ENCODE measurements around the gene PDLIM5. TPM values are rescaled to one million over a fixed set of nuclear protein-coding genes. Genes with fewer than 3 reads are reported as not detected.

PDLIM5 gene
- total and polyA plus RNA-seq, 2 of the 8 experiments (the other 6 are each of a cell fraction or from before 2014, with no cell fraction given) = 37.3 to 62.1 TPM

- Histone ChIP-seq H3K14ac (ENCODE audit: insufficient read length) (no peak overlapping the region), H3K27ac (ENCODE audit: low read depth, low read length) (no peak overlapping the region), H2BK5ac (ENCODE audit: low read depth, low read length) (no peak overlapping the region), H2AK5ac (ENCODE audit: low read depth, low read length) (no peak overlapping the region), H3K23me2 (ENCODE audit: low read depth, low read length) (no peaks in the 10 kb centered on the region), H3K36me3 (ENCODE audit: control insufficient read depth in 2 of 4, insufficient read depth in 4 of 4, low read length in 3 of 4) (no peaks in the 10 kb centered on the region), H2BK20ac (ENCODE audit: low read length) (no peak overlapping the region), H2AFZ (ENCODE audit: low read length) (no peak overlapping the region), H3K27me3 (replicated peaks in 1 of 4; ENCODE audit: control insufficient read depth in 3 of 4, extremely low read depth in 1 of 4, insufficient read depth in 3 of 4, low read length in 3 of 4) (no peaks in the 10 kb centered on the region), H3K4me2 (ENCODE audit: insufficient read depth in 1 of 2, low read depth in 2 of 2, low read length in 2 of 2) (no peak overlapping the region), H3K79me1 (ENCODE audit: low read depth, low read length) (no peaks in the 10 kb centered on the region; the same call in 1 of the 2 replicates), H3K4me1 (replicated peaks in 1 of 4; ENCODE audit: control insufficient read depth in 3 of 4, insufficient read depth in 4 of 4, low read length in 3 of 4) (no peaks in the 10 kb centered on the region), H4K91ac (replicated peaks; ENCODE audit: insufficient read length, low read length) (no peak overlapping the region), H3K9me3 (ENCODE audit: insufficient read depth in 2 of 2, low read depth in 1 of 2, low read length in 1 of 2) (no peaks in the 10 kb centered on the region), H2BK15ac (ENCODE audit: low read length) (no peak overlapping the region), H4K5ac (ENCODE audit: insufficient read length, low read depth, low read length) (no peak overlapping the region), H4K8ac (ENCODE audit: extremely low read depth, insufficient read depth, low read length) (no peak overlapping the region), H4K20me1 (replicated peaks in 1 of 2; ENCODE audit: control insufficient read depth in 1 of 2, insufficient read depth in 2 of 2, low read length in 2 of 2) (no peaks in the 10 kb centered on the region), H3K9ac (replicated peaks in 1 of 4; ENCODE audit: extremely low read depth in 1 of 4, low read depth in 3 of 4, low read length in 3 of 4) (no peak overlapping the region), H2BK120ac (replicated peaks; ENCODE audit: low read depth, low read length) (no peak overlapping the region), H3K4ac (replicated peaks; ENCODE audit: insufficient read length, low read depth, low read length) (no peak overlapping the region), H3K4me3 (ENCODE audit: extremely low read depth in 1 of 4, insufficient read depth in 2 of 4, low read depth in 3 of 4, low read length in 4 of 4) (no peak overlapping the region), H3K56ac (replicated peaks; ENCODE audit: insufficient read length, low read depth, low read length) (no peak overlapping the region), H2BK12ac (ENCODE audit: low read depth, low read length) (no peak overlapping the region), H3K23ac (ENCODE audit: insufficient read length) (no peak overlapping the region), H3K18ac (ENCODE audit: extremely low read depth, low read length) (no peak overlapping the region), H3K79me2 (ENCODE audit: control insufficient read depth in 1 of 2, insufficient read depth in 2 of 2, low read length in 2 of 2) (no peaks in the 10 kb centered on the region)
- no peak for DNase-seq (ENCODE audit: low read depth in 1 of 2, low spot score in 2 of 2)
- no peak for FAIRE-seq
- WGBS, 2 experiments (ENCODE audit: extremely low coverage in 1 of 2, insufficient coverage in 1 of 2, insufficient read length in 1 of 2, insufficient replicate concordance in 2 of 2, low coverage in 1 of 2, low lambda C conversion rate in 2 of 2, missing lambda C conversion rate in 1 of 2) = 95% methylated on average over 2 of the region's 2 CpGs; no CpG with 5 or more reads in 1 of the 2 experiments
- ChIA-PET CTCF (ENCODE audit: partially characterized antibody) (interaction anchor here (1.2 kb wide), 1 partner anchor 16 kb away, joined by 3 read pairs; no protein-coding TSS in a partner anchor), POLR2A (ENCODE audit: partially characterized antibody) (no interaction called here)
- TF ChIP-seq EGR1 (IDR thresholded peaks at IDR 0.05; ENCODE audit: borderline replicate concordance, low read depth, low read length) = no peak
- TF ChIP-seq POLR2AphosphoS5 (IDR thresholded peaks at IDR 0.05; ENCODE audit: low read depth, low read length) = no peak
- no peak for TF ChIP-seq NRF1 (IDR thresholded peaks at IDR 0.05; ENCODE audit: low read depth, low read length)
- no peak for TF ChIP-seq BACH1 (IDR thresholded peaks at IDR 0.05; ENCODE audit: low read length)
- no peak for TF ChIP-seq RXRA (IDR thresholded peaks at IDR 0.05; ENCODE audit: insufficient read depth, low read depth, low read length)
- TF ChIP-seq SP2 (IDR thresholded peaks at IDR 0.05; ENCODE audit: low read length) = no peak
- TF ChIP-seq ASH2L (IDR thresholded peaks at IDR 0.05; ENCODE audit: low read length) = no peak
- no peak for TF ChIP-seq HDAC6 (IDR thresholded peaks at IDR 0.05; ENCODE audit: low read depth, low read length)
- no peak for TF ChIP-seq YY1 (IDR thresholded peaks at IDR 0.05; ENCODE audit: low read depth, low read length)
- TF ChIP-seq GTF2F1 (IDR thresholded peaks at IDR 0.05; ENCODE audit: borderline replicate concordance, low read depth, low read length) = no peak
- TF ChIP-seq CHD1 (IDR thresholded peaks at IDR 0.05; ENCODE audit: low read depth, low read length) = no peak
- TF ChIP-seq RFX5 (IDR thresholded peaks at IDR 0.05; ENCODE audit: borderline replicate concordance, low read depth, low read length) = no peak
- TF ChIP-seq CTBP2 (IDR thresholded peaks at IDR 0.05; ENCODE audit: borderline replicate concordance, insufficient read depth, insufficient read length, low read length) = no peak
- TF ChIP-seq CEBPB (IDR thresholded peaks at IDR 0.05; ENCODE audit: low read depth, low read length) = no peak
Observed at GRCh38 chr4:94634271-94634670, 182.5 kb downstream of the PDLIM5 start.

All from H1 (cell line).